HG03432 (cell line): ENCODE results near the gene UNC5B.
"Not testable (repeated sequence)": the region's sequence is repeated elsewhere in the genome, so short reads cannot be mapped to it uniquely, and the experiment has no call there.

Source experiments
- ATAC-seq: cut with Tn5 transposase; IDR thresholded peaks from one replicate; pipeline ENCODE4 v1.9.1; 2021; ENCODE audit warnings: mild to moderate bottlenecking, moderate library complexity; ENCODE audit not compliant: unreplicated experiment

UNC5B gene

GRCh38 chr10:71207578-71207977, 4.8 kb upstream of the UNC5B start:
- ATAC-seq, result no peak

- ATAC-seq, result no peak
Measured at GRCh38 chr10:71209352-71209715, 3.0 kb upstream of the UNC5B start.

DNA sequence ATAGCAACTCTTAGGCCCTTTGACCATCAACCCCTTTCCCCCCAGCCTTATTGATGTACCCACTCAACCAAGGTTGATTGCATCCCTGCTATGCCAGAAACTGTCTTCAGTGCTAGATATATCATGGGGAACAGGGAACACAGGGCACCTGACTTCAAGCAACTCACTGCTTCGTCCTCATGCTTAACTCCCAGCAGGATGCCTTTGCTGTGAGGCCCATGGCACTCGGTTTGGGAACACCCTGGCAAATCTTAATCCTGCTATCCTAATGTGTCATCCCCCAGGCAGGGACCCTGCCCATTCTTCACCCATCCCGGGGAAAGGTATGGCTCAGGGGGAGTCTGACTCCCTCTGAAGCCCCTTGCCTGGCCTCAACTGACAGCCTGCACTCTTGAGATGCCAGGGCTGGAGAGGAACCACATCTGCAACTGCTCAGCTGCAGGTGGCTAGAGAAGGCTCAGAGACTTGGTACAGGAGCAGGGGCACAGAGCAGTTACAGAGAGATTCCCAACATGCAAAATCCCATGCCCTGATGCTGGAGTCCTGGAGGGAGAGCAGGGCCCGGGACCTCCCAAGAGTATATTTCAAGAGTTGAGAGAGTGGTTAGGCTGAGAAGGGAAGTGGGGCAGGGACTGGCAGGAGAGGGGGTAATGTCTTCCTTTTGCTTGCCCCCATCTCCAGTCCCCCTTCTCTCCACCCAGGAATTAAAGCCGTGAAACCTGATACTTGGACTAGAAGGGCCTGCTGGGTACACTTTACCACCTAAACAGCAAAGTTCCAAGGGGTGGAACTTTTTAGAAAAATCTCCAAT, 2.4 kb upstream of the UNC5B start:
- no peak for ATAC-seq

DNA sequence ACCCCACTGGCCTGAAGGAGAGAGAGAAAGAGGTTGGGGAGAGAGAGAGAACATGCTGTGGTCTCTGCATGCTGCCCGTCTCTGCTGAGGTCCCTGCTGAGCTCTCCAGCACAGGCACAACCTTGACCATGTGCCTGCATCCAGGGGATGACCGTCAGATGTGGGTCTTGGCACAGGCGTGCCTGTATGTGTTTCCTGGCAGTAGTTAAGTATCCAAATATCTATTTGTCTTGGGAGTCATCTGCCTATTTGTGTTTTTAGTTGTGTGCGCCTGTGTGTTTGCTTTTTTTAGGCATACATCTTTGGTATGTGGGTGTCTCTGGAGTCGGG, 1.9 kb upstream of the UNC5B start:
- no peak for ATAC-seq

- ATAC-seq, result no peak
Measured at GRCh38 chr10:71211053-71211452, 1.3 kb upstream of the UNC5B start.

GRCh38 chr10:71211775-71212317, 524 bp upstream of the UNC5B start:
- no peak for ATAC-seq

DNA sequence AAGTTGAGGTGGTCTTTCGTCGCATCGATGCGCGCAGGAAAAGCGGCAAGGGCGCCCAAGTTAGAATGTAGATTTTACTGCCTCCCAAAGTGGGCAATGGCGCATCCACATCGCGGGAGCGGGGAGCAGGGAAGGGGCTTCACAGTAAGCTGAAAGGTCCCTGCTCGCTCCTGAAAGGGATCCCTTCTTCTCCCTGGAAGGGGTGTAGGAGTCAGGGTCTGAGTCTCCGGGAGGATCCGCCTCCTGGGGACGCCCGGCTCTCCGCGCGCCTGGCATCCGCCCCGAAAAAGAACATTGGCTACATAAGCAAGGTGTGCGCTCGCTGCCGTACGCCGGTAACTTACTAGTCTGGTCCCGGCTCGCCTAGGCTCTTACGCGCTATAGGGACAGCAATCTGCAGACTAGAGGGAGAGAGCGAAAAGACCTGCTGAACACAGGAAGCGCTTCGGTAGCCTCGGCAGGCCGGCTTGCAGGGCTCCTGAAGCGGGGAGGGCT, 804 bp downstream of the UNC5B start:
- no peak for ATAC-seq

DNA sequence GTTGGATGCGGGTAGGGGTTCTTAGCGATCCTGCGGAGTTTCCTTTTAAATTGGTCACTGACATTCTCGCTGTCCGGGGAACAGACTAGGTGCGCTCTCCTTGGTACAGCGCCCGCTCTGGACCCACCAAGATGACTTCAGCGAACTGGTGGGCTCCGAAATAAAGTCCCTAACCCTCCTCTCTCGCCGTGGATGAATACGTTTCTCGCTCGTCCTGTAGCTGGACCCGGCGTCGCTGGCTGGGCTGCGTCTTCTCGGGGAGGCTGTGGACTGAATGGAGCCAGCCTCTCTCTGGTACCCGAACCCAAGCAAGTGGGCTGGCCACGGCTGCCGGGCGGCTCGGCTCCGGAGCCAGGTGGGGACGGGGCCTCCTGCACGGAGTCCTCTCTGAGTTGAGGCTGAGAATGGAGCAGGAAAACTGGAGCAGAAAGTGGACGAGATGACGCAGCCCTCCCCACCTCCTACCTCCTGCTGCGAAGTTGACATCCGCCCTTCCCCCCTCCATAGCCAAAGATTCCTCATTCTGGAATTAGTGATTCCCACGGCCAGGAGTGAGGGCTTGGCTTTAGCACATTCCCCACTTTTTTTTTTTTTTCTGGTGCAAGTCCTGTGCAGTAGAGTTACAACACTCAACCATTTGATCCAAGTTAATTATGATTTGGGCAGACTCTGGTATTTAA, 1.5 kb downstream of the UNC5B start:
- no peak for ATAC-seq

- no peak for ATAC-seq
Measured at GRCh38 chr10:71214641-71215559, 2.5 kb downstream of the UNC5B start.

DNA sequence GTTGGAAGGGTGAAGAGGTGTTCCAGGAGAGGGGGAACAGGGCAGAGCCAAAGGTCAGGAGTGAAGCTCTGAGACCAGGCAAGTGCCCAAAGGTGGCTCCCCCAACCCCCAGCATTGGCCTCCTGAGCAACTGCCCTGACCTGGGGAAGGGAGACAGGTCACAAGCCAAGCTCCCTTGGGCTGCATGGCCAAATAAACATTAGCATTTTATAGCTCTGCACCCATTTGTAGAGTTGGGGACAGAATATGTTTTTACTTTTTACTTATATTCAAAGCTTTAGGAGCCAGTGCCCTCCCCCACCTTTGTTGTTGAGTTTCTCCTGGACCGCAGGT, 4.0 kb downstream of the UNC5B start:
- no peak for ATAC-seq

- ATAC-seq, result no peak
Measured at GRCh38 chr10:71216751-71217265, 4.4 kb downstream of the UNC5B start.

- ATAC-seq, result no peak
Measured at GRCh38 chr10:71217266-71218045, 5.1 kb downstream of the UNC5B start.

DNA sequence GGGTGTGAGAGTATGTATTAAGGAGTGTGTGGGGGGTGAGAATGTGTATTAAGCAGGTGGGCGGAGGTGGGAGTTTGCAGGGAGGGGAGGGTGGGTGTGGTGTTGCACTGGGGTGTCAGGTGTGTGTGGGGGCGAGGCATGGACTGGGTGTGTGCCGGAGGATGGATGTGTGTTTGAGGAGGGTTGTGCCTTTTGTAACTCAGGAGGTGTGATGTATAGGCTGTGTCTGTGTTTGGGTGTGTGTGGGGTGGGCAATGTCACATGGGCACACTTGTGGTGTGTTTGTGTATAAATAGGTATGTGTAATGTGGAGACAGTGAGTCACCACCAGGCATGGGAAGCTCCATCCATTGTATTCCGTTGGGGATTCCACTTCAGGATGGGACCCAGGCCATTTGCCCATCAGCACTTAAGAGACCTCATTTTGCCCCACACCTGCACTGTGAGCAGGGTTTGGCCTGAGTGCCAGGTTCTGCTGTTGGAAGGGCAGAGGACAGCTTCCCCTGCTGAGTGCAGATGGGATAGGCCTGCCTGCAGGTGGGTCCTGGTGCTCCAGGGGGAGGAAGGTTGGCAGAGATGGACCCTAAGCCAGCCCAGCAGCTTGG, 5.8 kb downstream of the UNC5B start:
- no peak for ATAC-seq

DNA sequence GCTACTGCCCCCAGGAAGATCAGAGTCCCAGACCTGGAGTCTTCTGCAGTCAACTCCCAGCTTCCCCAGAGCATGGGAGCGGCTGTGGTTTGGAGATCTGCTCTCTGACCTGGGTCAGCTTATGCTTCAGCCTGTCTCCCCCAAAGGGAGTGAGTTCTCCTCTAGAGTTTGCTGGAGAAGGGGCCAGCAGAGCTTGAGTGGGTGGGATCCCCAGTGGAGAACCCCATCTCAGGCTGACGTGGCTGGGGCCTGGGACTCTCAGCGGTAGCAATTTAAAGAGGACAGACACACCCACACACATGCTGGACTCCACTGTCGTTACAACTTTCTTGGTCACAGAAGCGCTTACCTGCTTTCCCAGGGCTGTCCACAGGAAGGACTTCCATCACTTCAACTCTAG, 6.3 kb downstream of the UNC5B start:
- no peak for ATAC-seq

DNA sequence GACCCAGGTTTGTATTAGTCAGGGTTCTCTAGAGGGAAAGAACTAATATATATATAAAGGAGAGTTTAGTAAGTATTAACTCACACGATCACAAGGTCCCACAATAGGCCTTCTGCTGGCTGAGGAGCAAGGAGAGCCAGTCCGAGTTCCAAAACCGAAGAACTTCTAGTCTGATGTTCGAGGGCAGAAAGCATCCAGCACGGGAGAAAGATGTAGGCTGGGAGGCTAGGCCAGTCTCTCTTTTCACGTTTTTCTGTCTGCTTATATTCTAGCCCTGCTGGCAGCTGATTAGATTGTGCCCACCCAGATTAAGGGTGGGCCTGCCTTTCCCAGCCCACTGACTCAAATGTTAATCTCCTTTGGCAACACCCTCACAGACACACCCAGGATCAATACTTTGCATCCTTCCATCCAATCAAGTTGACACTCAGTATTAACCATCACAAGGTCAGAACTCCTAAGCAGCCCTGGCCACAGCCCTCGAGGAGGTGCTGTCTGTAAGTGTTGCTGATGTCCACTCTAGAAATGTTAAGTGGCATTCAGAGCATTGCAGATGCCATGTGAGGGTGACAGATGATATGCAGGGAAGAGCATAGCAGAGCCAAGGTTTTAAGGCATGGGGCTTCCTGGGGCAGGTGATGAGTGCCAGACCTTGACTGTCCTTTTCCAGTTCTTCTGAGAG, 7.0 kb downstream of the UNC5B start:
- ATAC-seq, result not testable (repeated sequence)

- no peak for ATAC-seq
Measured at GRCh38 chr10:71219918-71220688, 7.7 kb downstream of the UNC5B start.

DNA sequence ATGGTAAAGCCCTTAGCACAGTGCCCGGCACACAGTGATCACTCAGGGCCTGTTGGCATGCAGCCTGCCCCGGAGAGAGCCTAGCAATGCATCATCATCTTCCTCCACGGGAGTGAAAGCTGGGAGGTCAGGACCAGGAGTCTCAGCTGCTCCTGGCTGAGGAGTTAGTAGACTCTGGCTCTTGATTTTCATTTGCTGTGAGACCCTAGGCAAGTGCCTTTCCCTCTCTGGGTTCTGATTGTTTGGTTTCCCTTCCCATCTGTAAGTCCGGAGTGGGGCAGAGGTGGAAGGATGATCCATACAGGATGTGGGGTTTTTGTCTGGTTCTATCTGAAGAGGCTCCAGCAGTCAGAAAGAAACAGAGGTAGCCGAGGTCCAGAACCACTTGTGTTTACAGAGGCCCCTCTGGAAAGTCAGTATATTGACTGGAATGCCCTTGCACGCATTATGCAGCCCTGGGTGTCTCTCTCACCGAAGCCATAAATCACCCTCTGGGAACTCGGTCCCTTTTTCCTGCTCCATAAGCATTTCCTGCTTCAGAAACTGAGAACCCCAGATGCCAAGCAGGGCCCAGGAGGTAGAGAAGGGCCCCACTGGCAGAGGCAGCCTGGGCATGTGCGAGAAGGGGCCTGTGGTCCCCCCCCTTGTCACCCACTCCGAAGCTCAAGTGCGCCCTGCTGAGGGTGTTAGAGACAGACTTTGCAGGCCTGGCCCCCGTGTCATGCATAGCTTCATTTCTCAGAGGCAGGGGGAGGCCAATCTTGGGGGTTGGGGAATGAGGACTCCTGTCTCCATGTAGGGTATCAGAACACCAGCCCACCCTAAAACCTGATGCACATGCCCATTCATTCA, 8.5 kb downstream of the UNC5B start:
- ATAC-seq, result no peak
